ENCODE measurements around the gene RARB. TPM values are rescaled to one million over a fixed set of nuclear protein-coding genes. Genes with fewer than 3 reads are reported as not detected.

RARB gene
- total and polyA plus RNA-seq, 3 donors from 2014 or later = 0.63 to 1.5 (median 0.99) TPM

DNA sequence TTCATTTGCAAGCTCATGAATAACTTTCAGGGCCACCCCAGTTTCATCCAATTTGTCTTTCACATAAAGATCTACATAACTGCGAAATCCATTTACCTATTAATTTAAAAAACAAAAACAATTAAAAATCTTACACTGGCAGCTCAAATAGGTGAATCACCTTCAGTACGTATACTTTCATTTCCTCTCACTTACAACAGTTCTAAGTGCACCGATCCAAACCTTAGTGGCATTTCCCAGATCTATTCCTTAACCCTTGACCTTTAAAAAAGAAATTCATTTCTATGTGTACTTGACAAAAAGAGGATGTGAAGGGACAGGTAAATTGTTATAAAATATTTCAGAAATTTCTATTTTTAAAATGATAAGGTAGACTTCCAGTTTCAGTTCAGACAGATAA, 205.9 kb downstream of the RARB start:
- Histone ChIP-seq H3K36me3 (ENCODE audit: low read depth, missing control alignments) (no peaks in the 10 kb centered on the region), H3K4me3 (no peak overlapping the region), H3K4me1 (no peaks in the 10 kb centered on the region), H3K27me3 (no peaks in the 10 kb centered on the region), H3K9me3 (no peaks in the 10 kb centered on the region), H3K27ac (no peak overlapping the region)
- intact Hi-C loops (cut with DNase I; ENCODE audit: low total_unique reads) = no loop called here
- 94 to 97% methylated on average over 3 of the region's 3 CpGs for WGBS, 2 donors
- no peak for TF ChIP-seq POLR2A (IDR thresholded peaks at IDR 0.05)
- TF ChIP-seq, protein P1, sequence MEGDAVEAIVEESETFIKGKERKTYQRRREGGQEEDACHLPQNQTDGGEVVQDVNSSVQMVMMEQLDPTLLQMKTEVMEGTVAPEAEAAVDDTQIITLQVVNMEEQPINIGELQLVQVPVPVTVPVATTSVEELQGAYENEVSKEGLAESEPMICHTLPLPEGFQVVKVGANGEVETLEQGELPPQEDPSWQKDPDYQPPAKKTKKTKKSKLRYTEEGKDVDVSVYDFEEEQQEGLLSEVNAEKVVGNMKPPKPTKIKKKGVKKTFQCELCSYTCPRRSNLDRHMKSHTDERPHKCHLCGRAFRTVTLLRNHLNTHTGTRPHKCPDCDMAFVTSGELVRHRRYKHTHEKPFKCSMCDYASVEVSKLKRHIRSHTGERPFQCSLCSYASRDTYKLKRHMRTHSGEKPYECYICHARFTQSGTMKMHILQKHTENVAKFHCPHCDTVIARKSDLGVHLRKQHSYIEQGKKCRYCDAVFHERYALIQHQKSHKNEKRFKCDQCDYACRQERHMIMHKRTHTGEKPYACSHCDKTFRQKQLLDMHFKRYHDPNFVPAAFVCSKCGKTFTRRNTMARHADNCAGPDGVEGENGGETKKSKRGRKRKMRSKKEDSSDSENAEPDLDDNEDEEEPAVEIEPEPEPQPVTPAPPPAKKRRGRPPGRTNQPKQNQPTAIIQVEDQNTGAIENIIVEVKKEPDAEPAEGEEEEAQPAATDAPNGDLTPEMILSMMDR (IDR thresholded peaks at IDR 0.05) = no peak
- no peak for DNase-seq

DNA sequence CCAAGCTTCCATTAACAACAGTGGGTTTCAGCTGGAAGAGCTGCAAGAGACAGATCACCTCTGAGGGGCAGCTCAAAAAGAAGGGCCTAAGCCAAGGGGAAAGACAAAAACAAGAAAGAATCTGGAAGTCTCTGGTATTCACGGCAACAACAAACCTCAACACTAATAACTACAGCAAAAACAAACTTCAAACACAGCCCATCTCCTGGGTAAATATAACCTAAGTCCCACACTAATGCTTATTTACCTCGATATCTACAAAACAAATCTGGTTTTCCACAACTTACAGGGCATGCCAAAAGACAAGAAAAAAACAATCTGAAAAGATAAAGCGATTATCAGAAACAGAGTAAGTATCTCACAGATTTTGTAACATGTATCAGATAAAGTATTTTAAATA, 207.0 kb downstream of the RARB start:
- no peaks in the 10 kb centered on the region for H3K9me3 ChIP-seq
- WGBS, 2 donors = 75 to 89% methylated on average over 3 of the region's 3 CpGs
- TF ChIP-seq, protein P1 (IDR thresholded peaks at IDR 0.05) = no peak
- intact Hi-C loops (cut with DNase I; ENCODE audit: low total_unique reads) = no loop called here
- DNase-seq = no peak
- H3K27me3 ChIP-seq = no peaks in the 10 kb centered on the region
- H3K4me3 ChIP-seq = no peak overlapping the region
- H3K4me1 ChIP-seq = no peaks in the 10 kb centered on the region
- no peaks in the 10 kb centered on the region for H3K36me3 ChIP-seq (ENCODE audit: low read depth, missing control alignments)
- H3K27ac ChIP-seq = no peak overlapping the region

Small RNA genes within 50 kb of the gene (small RNA-seq; reads per million reads assigned to genes)
- gene RF01161 (0 reads per million in 2 donors), gene RF02271 (0 reads per million in 2 donors)

Other genes with a start within 250 kb of the RARB start
- gene TOP2B, start 236.6 kb downstream of the RARB start, total RNA-seq = 10 to 100 TPM; 76.9 to 86.5 TPM
- 46.4 TPM for gene TOP2B, start 236.6 kb downstream of the RARB start, polyA plus RNA-seq (ENCODE audit: insufficient read depth, low read depth, low replicate concordance)